CD4-positive, CD25-positive, alpha-beta regulatory T cell (primary cell): ENCODE data around the gene GLYAT. TPM values are rescaled to one million over a fixed set of nuclear protein-coding genes. Genes with fewer than 3 reads are reported as not detected.

Source experiments
- ATAC-seq, 2 donors: fragments of 150-1000 bp; cut with Tn5 transposase; one replicate each; pipeline ENCODE4 v1.10.0; 2021; ENCODE audit warnings: low read depth in 2 of 2, moderate number of reproducible peaks in 2 of 2, moderate library complexity in 1 of 2
- DNase-seq, 3 donors: peaks; one replicate each; pipeline versions ENCODE4 v3.0.0 to v3.0.0-alpha.2; 2012 to 2022; ENCODE audit warnings: mixed read lengths in 1 of 3
- H3K27ac ChIP-seq: one replicate; pipeline ENCODE4 v1.7.0; 2013; ENCODE audit warnings: mild to moderate bottlenecking, low read length; ENCODE audit not compliant: insufficient read depth, poor library complexity, severe bottlenecking
- H3K27me3 ChIP-seq: one replicate; pipeline ENCODE4 v1.7.0; 2013; ENCODE audit warnings: low read length; ENCODE audit not compliant: control insufficient read depth, insufficient read depth
- H3K36me3 ChIP-seq: one replicate; pipeline ENCODE4 v1.7.0; 2013; ENCODE audit warnings: mild to moderate bottlenecking, low read length, moderate library complexity; ENCODE audit not compliant: control insufficient read depth, insufficient read depth
- H3K4me1 ChIP-seq: 2 replicates; pipeline ENCODE4 v1.7.0; 2013; ENCODE audit warnings: mild to moderate bottlenecking, low read length; ENCODE audit not compliant: insufficient read depth, control insufficient read depth, poor library complexity, severe bottlenecking
- H3K4me3 ChIP-seq: one replicate; pipeline ENCODE4 v1.7.0; 2013; ENCODE audit warnings: low read depth, mild to moderate bottlenecking, low read length, moderate library complexity
- H3K9me3 ChIP-seq, 2 experiments: 1 replicate in 1 of 2; 2 replicates in 1 of 2; pipeline ENCODE4 v1.7.0; 2013; ENCODE audit warnings: low read length in 2 of 2, mild to moderate bottlenecking in 1 of 2, moderate library complexity in 1 of 2; ENCODE audit not compliant: control insufficient read depth in 2 of 2
- H3K27ac Mint-ChIP-seq, 3 donors: one replicate each; pipeline ENCODE4 v1.8.0; 2020 to 2022; ENCODE audit warnings: mild to moderate bottlenecking in 3 of 3, mixed read lengths in 3 of 3, moderate library complexity in 2 of 3
- H3K27me3 Mint-ChIP-seq: one replicate; pipeline ENCODE4 v1.8.0; 2022; ENCODE audit warnings: mild to moderate bottlenecking, mixed read lengths
- H3K36me3 Mint-ChIP-seq: one replicate; pipeline ENCODE4 v1.8.0; 2020; ENCODE audit warnings: mixed read lengths
- H3K4me1 Mint-ChIP-seq, 4 donors: one replicate each; pipeline ENCODE4 v1.8.0; 2020 to 2022; ENCODE audit warnings: mixed read lengths in 4 of 4, mild to moderate bottlenecking in 1 of 4
- H3K4me3 Mint-ChIP-seq, 4 donors: one replicate each; pipeline ENCODE4 v1.8.0; 2020 to 2022; ENCODE audit warnings: mild to moderate bottlenecking in 4 of 4, mixed read lengths in 4 of 4, moderate library complexity in 3 of 4
- H3K9me3 Mint-ChIP-seq, 7 donors: one replicate each; pipeline ENCODE4 v1.8.0; 2020 to 2022; ENCODE audit warnings: mixed read lengths in 7 of 7, mild to moderate bottlenecking in 3 of 7, moderate library complexity in 2 of 7
- polyA plus RNA-seq, 4 donors: library from polyadenylated mRNA; unstranded; fragments of 300-500 nt; fragmentation: Illumina TruSeq; gene quantifications; one replicate each; pipeline ENCODE4 v1.2.3, GENCODE V29; 2021
- total RNA-seq: library from RNA; stranded (reverse); gene quantifications from one replicate; pipeline ENCODE4 v1.2.3, GENCODE V29; 2022

The GLYAT gene
- total and polyA plus RNA-seq, 5 donors from 2014 or later = not detected

- no peak overlapping the region for H3K4me3 Mint-ChIP-seq
- Histone ChIP-seq H3K27me3 (no peaks in the 10 kb centered on the region), H3K27ac (no peak overlapping the region), H3K9me3 (no peaks in the 10 kb centered on the region), H3K4me1 (no peaks in the 10 kb centered on the region), H3K36me3 (no peaks in the 10 kb centered on the region), H3K4me3 (no peak overlapping the region)
- no peaks in the 10 kb centered on the region for H3K9me3 Mint-ChIP-seq
- H3K27ac Mint-ChIP-seq = no peak overlapping the region
- ATAC-seq (no peak), DNase-seq (no peak)
- H3K27me3 Mint-ChIP-seq = peaks cover 4% of the 10 kb centered on the region
- no peaks in the 10 kb centered on the region for H3K36me3 Mint-ChIP-seq
- no peaks in the 10 kb centered on the region for H3K4me1 Mint-ChIP-seq
These were observed 71.7 kb downstream of the GLYAT start for GRCh38 chr11:58659910-58660570.

- Mint-ChIP-seq H3K36me3 (no peaks in the 10 kb centered on the region), H3K4me1 (peaks cover 0 to 2% (median 0%) of the 10 kb centered on the region in 4 donors), H3K27ac (no peak overlapping the region), H3K9me3 (no peaks in the 10 kb centered on the region), H3K4me3 (no peak overlapping the region), H3K27me3 (peaks cover 4% of the 10 kb centered on the region)
- H3K27ac ChIP-seq = no peak overlapping the region
- no peak for ATAC-seq
- H3K4me1 ChIP-seq = no peaks in the 10 kb centered on the region
- no peak overlapping the region for H3K4me3 ChIP-seq
- H3K27me3 ChIP-seq = no peaks in the 10 kb centered on the region
- H3K36me3 ChIP-seq = no peaks in the 10 kb centered on the region
- no peaks in the 10 kb centered on the region for H3K9me3 ChIP-seq
- no peak for DNase-seq
These were observed 72.3 kb downstream of the GLYAT start for GRCh38 chr11:58659404-58659803.

Other genes with a start within 250 kb of the GLYAT start
- gene OR5B21, start 223.8 kb downstream of the GLYAT start, total RNA-seq = not detected
- gene OR5B21, start 223.8 kb downstream of the GLYAT start, polyA plus RNA-seq = not detected
- 101 TPM for gene LPXN, start 156.1 kb downstream of the GLYAT start, total RNA-seq
- gene LPXN, start 156.1 kb downstream of the GLYAT start, polyA plus RNA-seq = 100 to 1,000 TPM; 221 to 314 (median 265) TPM
- gene ZFP91, start 152.9 kb downstream of the GLYAT start, total RNA-seq = 46.5 TPM
- gene ZFP91, start 152.9 kb downstream of the GLYAT start, polyA plus RNA-seq = 1 to 10 TPM; 5.0 to 8.6 (median 6.8) TPM
- 4.9 TPM for gene CNTF, start 109.3 kb downstream of the GLYAT start, total RNA-seq
- gene CNTF, start 109.3 kb downstream of the GLYAT start, polyA plus RNA-seq = not detected
- not detected for gene GLYATL2, start 112.8 kb upstream of the GLYAT start, total RNA-seq
- not detected for gene GLYATL2, start 112.8 kb upstream of the GLYAT start, polyA plus RNA-seq
- not detected for gene GLYATL1, start 207.5 kb upstream of the GLYAT start, total RNA-seq
- gene GLYATL1, start 207.5 kb upstream of the GLYAT start, polyA plus RNA-seq = not detected